Spleen (tissue), 7 donors: ENCODE measurements around the gene UTS2R.
A peak's percentile ranks its signal among the peaks of the same experiment; 100 is the strongest.

Experiments
- POLR2A ChIP-seq, 3 donors: fragments of 450-650 bp; IDR thresholded peaks; one replicate each; pipeline ENCODE4 v1.5.1; 2017; ENCODE audit warnings: antibody characterized with exemption in 3 of 3, mild to moderate bottlenecking in 1 of 3
- TF ChIP-seq, protein P1 (sequence below), 11 experiments: fragments of 200-600 bp in 7 of 11; fragments of 450-650 bp in 4 of 11; sonication (generic) in 4 of 11; IDR thresholded peaks in 8 of 11; conservative IDR thresholded peaks in 3 of 11; 1 replicate in 7 of 11; 2 replicates in 4 of 11; pipeline versions ENCODE4 v1.4.0 to v1.8.0; 2016 to 2021; ENCODE audit warnings: antibody characterized with exemption in 11 of 11, inconsistent platforms in 4 of 11, mild to moderate bottlenecking in 1 of 11
- donor health status: DM: no; HTN: no; CAD: no; lungs with moderate emphysema.
- donor health status: DM: no; HTN: no; CAD: no.
- donor health status: DM: no; HTN: no; CAD: no.

DNA sequence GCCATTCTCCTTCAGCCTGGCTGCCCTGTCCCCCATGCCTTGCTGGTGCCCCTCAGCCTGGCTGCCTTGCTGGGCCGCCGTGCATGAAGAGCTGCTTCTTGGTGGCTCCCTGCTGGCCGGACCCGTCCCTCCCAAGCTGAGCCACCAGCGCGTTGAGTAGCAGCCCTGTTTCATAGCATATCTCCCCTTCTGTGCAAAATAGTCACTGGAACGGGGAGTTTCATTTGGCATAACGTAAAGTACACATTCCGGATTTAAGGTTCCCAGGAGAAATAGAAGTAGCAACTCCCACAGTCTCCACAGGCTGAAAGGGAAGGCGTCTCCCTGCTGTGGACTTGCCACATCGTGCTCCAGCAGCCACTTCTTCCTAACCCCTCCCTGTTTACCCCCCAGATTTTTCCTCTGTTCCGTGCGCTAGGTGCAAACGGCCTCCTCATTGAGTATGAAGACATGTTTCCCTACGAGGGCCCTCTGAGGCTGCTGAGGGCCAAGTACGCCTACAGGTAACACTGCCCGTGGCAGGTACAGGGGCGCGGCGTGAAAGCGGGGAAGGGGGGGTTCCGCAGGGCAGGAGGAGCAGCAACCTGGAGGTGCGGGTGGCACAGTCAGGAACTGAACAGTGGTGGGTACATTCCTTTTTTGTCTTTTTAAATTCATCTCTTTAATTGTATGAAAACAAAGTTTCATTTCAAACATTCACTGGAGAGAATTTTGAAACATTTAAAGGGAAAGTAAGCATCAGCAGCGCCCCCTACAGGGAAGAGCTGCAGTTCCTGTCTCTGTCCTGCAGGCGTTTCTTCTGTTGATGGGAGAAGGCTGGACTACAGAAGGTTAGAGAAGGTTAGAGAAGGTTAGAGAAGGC is 52.7 kb downstream of the UTS2R start:
- no peak for TF ChIP-seq POLR2A (IDR thresholded peaks at IDR 0.05)
- TF ChIP-seq, protein P1, sequence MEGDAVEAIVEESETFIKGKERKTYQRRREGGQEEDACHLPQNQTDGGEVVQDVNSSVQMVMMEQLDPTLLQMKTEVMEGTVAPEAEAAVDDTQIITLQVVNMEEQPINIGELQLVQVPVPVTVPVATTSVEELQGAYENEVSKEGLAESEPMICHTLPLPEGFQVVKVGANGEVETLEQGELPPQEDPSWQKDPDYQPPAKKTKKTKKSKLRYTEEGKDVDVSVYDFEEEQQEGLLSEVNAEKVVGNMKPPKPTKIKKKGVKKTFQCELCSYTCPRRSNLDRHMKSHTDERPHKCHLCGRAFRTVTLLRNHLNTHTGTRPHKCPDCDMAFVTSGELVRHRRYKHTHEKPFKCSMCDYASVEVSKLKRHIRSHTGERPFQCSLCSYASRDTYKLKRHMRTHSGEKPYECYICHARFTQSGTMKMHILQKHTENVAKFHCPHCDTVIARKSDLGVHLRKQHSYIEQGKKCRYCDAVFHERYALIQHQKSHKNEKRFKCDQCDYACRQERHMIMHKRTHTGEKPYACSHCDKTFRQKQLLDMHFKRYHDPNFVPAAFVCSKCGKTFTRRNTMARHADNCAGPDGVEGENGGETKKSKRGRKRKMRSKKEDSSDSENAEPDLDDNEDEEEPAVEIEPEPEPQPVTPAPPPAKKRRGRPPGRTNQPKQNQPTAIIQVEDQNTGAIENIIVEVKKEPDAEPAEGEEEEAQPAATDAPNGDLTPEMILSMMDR (IDR thresholded peaks at IDR 0.05 in 8 of 11, conservative IDR thresholded peaks at IDR 0.05 in 3 of 11): peak in 10 of 11 experiments; percentile 31 to 79 (median 62)
